Activated naive CD4-positive, alpha-beta T cell treated with anti-CD3 and anti-CD28 coated beads, Interleukin-2, amount 50 U/mL, for 72 hours (primary cell): ENCODE results near the gene MRPL52. TPM values are rescaled to one million over a fixed set of nuclear protein-coding genes. Genes with fewer than 3 reads are reported as not detected.
"Not testable (repeated sequence)": the region's sequence is repeated elsewhere in the genome, so short reads cannot be mapped to it uniquely, and the experiment has no call there.

ENCODE experiments used
- ATAC-seq, 2 donors: fragments of 150-1000 bp; cut with Tn5 transposase; 2 replicates each; pipeline ENCODE4 v1.10.0; 2021; ENCODE audit warnings: mild to moderate bottlenecking in 2 of 2, moderate library complexity in 2 of 2
- DNase-seq, 2 donors: peaks; one replicate each; pipeline ENCODE4 v3.0.0; 2021 to 2022; ENCODE audit warnings: low spot score in 2 of 2
- H3K27ac Mint-ChIP-seq, 2 donors: one replicate each; pipeline ENCODE4 v1.8.0; 2022; ENCODE audit warnings: mild to moderate bottlenecking in 2 of 2, mixed read lengths in 2 of 2
- H3K36me3 Mint-ChIP-seq, 2 donors: one replicate each; pipeline ENCODE4 v1.8.0; 2022; ENCODE audit warnings: mixed read lengths in 2 of 2
- H3K9me3 Mint-ChIP-seq, 2 donors: one replicate each; pipeline ENCODE4 v1.8.0; 2022; ENCODE audit warnings: mixed read lengths in 2 of 2
- total RNA-seq, 2 donors: library from RNA; stranded (reverse); gene quantifications; one replicate each; pipeline ENCODE4 v1.2.3, GENCODE V29; 2022

Gene MRPL52
- total RNA-seq, 2 donors from 2014 or later: 112 to 146 TPM

- ATAC-seq (peak; percentile 11 to 57), DNase-seq (peak in 1 of 2 donors; percentile 47)
- no peak overlapping the region for H3K27ac Mint-ChIP-seq
- no peaks in the 10 kb centered on the region for H3K9me3 Mint-ChIP-seq
- peaks cover 0 to 5% of the 10 kb centered on the region in 2 donors for H3K36me3 Mint-ChIP-seq
Measured at GRCh38 chr14:22854963-22855724, 25.5 kb downstream of the MRPL52 start.

GRCh38 chr14:22856428-22856827, 26.7 kb downstream of the MRPL52 start:
- peaks cover 4 to 10% of the 10 kb centered on the region in 2 donors for H3K36me3 Mint-ChIP-seq
- DNase-seq (no peak), ATAC-seq (no peak)
- H3K27ac Mint-ChIP-seq: no peak overlapping the region
- no peaks in the 10 kb centered on the region for H3K9me3 Mint-ChIP-seq

- H3K36me3 Mint-ChIP-seq: peaks cover 4 to 18% of the 10 kb centered on the region in 2 donors
- DNase-seq, ATAC-seq, H3K9me3 Mint-ChIP-seq, H3K27ac Mint-ChIP-seq: not testable (repeated sequence)
Measured at GRCh38 chr14:22860377-22860776, 30.7 kb downstream of the MRPL52 start.

- peaks cover 4 to 13% of the 10 kb centered on the region in 2 donors for H3K36me3 Mint-ChIP-seq
- no peak for DNase-seq
- H3K27ac Mint-ChIP-seq: no peak overlapping the region
- no peak for ATAC-seq
- H3K9me3 Mint-ChIP-seq: no peaks in the 10 kb centered on the region
Measured at GRCh38 chr14:22861651-22862050, 32.0 kb downstream of the MRPL52 start.

GRCh38 chr14:22864979-22865378, 35.3 kb downstream of the MRPL52 start:
- ATAC-seq (no peak), DNase-seq (no peak)
- Mint-ChIP-seq H3K36me3 (peaks cover 4 to 13% of the 10 kb centered on the region in 2 donors), H3K27ac (no peak overlapping the region), H3K9me3 (no peaks in the 10 kb centered on the region)

GRCh38 chr14:22865424-22866405, 36.0 kb downstream of the MRPL52 start:
- Mint-ChIP-seq H3K36me3 (peaks cover 4 to 13% of the 10 kb centered on the region in 2 donors), H3K9me3 (no peaks in the 10 kb centered on the region), H3K27ac (no peak overlapping the region)
- no peak for DNase-seq
- ATAC-seq: peak in 1 of 2 donors; percentile 13

- ATAC-seq (no peak), DNase-seq (no peak)
- no peaks in the 10 kb centered on the region for H3K9me3 Mint-ChIP-seq
- no peak overlapping the region for H3K27ac Mint-ChIP-seq
- H3K36me3 Mint-ChIP-seq: peaks cover 0 to 3% of the 10 kb centered on the region in 2 donors
Measured at GRCh38 chr14:22866874-22867273, 37.2 kb downstream of the MRPL52 start.

- Mint-ChIP-seq H3K36me3 (peaks cover 17 to 21% of the 10 kb centered on the region in 2 donors), H3K9me3 (no peaks in the 10 kb centered on the region)
Measured at GRCh38 chr14:22870811-22871223, 41.1 kb downstream of the MRPL52 start.

GRCh38 chr14:22871224-22872032, 41.7 kb downstream of the MRPL52 start, which contains the start of gene LRP10:
Gene LRP10 (plus strand): TSS chr14:22871740. CDS start chr14:22872304, 564 bp downstream.
- Mint-ChIP-seq H3K9me3 (no peaks in the 10 kb centered on the region), H3K27ac (peak within 1 kb of the TSS; percentile 95 to 98), H3K36me3 (peaks cover 19 to 26% of the 10 kb centered on the region in 2 donors)
- peak; percentile 81 to 87 for DNase-seq
- peak; percentile 83 to 84 for ATAC-seq

More at GRCh38 chr14:22870811-22871223, 41.1 kb downstream of the MRPL52 start:
- no peak for DNase-seq
- ATAC-seq: peak in 1 of 2 donors; percentile 66
- H3K27ac Mint-ChIP-seq: peak overlapping the region; percentile 95 to 98

- ATAC-seq: peak; percentile 14 to 30
- Mint-ChIP-seq H3K9me3 (no peaks in the 10 kb centered on the region), H3K27ac (peak overlapping the region; percentile 94 to 95), H3K36me3 (peaks cover 19 to 26% of the 10 kb centered on the region in 2 donors)
- DNase-seq: peak; percentile 76 to 82
Measured at GRCh38 chr14:22872033-22872832, 42.5 kb downstream of the MRPL52 start.

- no peak for ATAC-seq
Measured at GRCh38 chr14:22872833-22873520, 43.3 kb downstream of the MRPL52 start.

GRCh38 chr14:22875003-22875747, 45.5 kb downstream of the MRPL52 start:
- ATAC-seq (no peak), DNase-seq (peak in 1 of 2 donors; percentile 49)
- Mint-ChIP-seq H3K36me3 (peaks cover 19 to 26% of the 10 kb centered on the region in 2 donors), H3K9me3 (no peaks in the 10 kb centered on the region), H3K27ac (no peak overlapping the region)

More at GRCh38 chr14:22872833-22873520, 43.3 kb downstream of the MRPL52 start:
- no peak for DNase-seq
- H3K9me3 Mint-ChIP-seq: no peaks in the 10 kb centered on the region
- peak overlapping the region; percentile 94 to 95 for H3K27ac Mint-ChIP-seq
- H3K36me3 Mint-ChIP-seq: peaks cover 19 to 26% of the 10 kb centered on the region in 2 donors

- no peak for ATAC-seq
- Mint-ChIP-seq H3K9me3 (no peaks in the 10 kb centered on the region), H3K36me3 (peaks cover 19 to 26% of the 10 kb centered on the region in 2 donors), H3K27ac (no peak overlapping the region)
- peak in 1 of 2 donors; percentile 50 for DNase-seq
Measured at GRCh38 chr14:22875748-22876319, 46.1 kb downstream of the MRPL52 start.

- H3K9me3 Mint-ChIP-seq: no peaks in the 10 kb centered on the region
- DNase-seq (no peak), ATAC-seq (no peak)
- peaks cover 19 to 26% of the 10 kb centered on the region in 2 donors for H3K36me3 Mint-ChIP-seq
- no peak overlapping the region for H3K27ac Mint-ChIP-seq
Measured at GRCh38 chr14:22877000-22877501, 47.4 kb downstream of the MRPL52 start.
